Vagina (tissue), 2 donors: Measurements from ENCODE around the gene CAV1.

Experiments used
- CTCF ChIP-seq, 3 experiments: fragments of 450-650 bp in 2 of 3; fragments of 200-600 bp in 1 of 3; sonication (generic) in 1 of 3; IDR thresholded peaks; one replicate each; pipeline ENCODE4 v1.5.1; 2017 to 2019; ENCODE audit warnings: antibody characterized with exemption in 3 of 3, mild to moderate bottlenecking in 2 of 3, moderate library complexity in 2 of 3
- POLR2A ChIP-seq, 2 donors: fragments of 450-650 bp; IDR thresholded peaks; one replicate each; pipeline ENCODE4 v1.6.1; 2017; ENCODE audit warnings: antibody characterized with exemption in 2 of 2, mild to moderate bottlenecking in 2 of 2, moderate library complexity in 2 of 2

- TF ChIP-seq CTCF (IDR thresholded peaks at IDR 0.05): no peak
- TF ChIP-seq POLR2A (IDR thresholded peaks at IDR 0.05): no peak
Observed at GRCh38 chr7:116547347-116547746, 22.5 kb downstream of the CAV1 start.
